ENCODE results near the gene PRKAG2.

- TF ChIP-seq CTCF (IDR thresholded peaks at IDR 0.05 in 8 of 11, conservative IDR thresholded peaks at IDR 0.05 in 3 of 11) (no peak), POLR2AphosphoS5 (IDR thresholded peaks at IDR 0.05) (no peak)
These were observed 159.0 kb downstream of the PRKAG2 start for GRCh38 chr7:151717918-151718317.
